GM19395 (cell line): Measurements from ENCODE around the gene KLKB1.

ENCODE experiments used
- ATAC-seq: cut with Tn5 transposase; IDR thresholded peaks from one replicate; pipeline ENCODE4 v1.9.1; 2021; ENCODE audit warnings: mild to moderate bottlenecking, moderate library complexity; ENCODE audit not compliant: unreplicated experiment

Gene KLKB1

DNA sequence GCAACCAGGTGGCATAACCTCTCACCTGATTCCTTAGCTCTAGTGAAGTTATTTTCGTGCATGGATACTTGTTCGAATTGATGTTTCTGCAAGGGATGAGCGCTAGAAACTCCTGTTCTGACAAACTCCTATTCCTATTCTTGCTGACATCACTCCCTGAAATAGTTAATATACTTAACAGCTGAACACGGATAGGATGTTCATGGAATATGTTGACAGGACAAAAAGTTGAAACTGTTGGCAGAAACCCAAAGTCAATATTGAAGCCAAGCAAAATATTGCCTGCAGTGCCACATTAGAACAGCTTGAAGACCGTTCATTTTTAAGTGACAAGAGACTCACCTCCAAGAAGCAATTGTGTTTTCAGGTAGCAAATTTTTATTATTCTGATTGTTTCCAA is at the start of gene KLKB1:
TSS of gene KLKB1 (plus strand) at position 287 of the 400 bp plus-strand sequence. CDS start 689 bp downstream, outside the sequence.
- ATAC-seq = no peak

DNA sequence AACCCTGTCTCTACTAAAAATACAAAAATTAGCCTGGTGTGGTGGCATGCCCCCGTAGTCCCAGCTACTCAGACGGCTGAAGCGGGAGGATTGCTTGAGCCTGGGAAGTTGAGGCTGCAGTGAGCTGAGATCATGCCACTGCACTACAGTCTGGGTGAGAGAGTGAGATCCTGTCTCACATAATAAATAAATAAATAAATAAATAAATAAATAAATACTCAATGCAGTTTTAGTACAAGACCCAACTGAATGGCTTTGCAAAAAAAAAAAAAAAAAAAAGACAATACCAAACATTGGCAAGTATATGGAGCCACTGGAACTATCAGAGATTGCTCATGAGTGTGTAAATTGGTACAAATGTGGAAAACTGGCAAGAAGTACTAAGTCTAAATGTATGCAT is 39.2 kb upstream of the KLKB1 start:
- ATAC-seq = no peak

DNA sequence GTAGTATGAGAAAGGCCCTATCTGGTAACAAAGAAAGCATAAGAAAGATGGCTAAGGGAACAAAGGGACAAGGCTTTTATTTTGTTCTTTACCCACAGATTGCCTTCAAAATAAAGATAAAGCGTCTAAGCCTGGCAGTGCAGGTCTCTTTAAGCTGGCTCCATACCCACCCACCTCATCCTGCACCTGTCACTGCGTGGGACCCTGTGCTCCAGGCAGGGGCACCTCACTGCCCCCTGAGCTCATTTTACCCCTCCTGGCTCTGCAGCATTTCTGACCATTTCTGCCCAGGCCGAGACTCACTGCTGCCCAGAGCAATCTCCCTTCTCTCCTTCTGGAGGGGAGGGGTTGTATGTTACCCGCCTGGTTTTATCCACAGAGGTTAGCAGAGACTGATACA is 37.7 kb upstream of the KLKB1 start:
- no peak for ATAC-seq

DNA sequence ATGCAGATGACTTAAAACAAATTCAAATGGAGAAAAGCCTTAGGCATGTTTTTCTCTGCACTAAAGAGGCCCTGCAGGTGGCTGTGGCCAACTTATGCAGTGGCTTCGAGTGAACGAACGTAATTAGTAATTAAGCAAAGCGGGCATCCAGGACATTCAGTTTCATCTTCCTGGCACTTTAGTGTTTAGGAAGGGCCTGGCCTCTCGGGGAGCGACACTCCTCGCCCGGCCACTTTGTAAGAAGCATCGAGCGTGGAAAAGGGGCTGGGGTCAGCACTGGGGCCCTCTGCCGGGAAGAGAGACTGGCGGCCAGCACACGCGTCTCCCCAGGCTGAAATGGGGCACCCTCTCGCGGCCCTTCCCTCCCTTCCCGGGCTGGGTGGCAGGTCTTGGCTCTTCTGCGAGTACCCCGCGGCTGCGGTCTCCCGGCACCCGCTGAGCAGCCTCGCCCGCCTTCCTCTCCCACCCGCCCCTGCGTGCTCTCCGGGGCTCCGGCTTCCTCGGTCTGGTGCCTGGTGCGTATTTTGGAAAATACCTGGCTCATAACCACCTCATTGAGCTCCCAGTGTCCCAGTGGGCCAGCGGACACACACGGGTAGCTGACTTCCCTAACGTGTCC is 36.6 kb upstream of the KLKB1 start:
- peak; percentile 51 for ATAC-seq

DNA sequence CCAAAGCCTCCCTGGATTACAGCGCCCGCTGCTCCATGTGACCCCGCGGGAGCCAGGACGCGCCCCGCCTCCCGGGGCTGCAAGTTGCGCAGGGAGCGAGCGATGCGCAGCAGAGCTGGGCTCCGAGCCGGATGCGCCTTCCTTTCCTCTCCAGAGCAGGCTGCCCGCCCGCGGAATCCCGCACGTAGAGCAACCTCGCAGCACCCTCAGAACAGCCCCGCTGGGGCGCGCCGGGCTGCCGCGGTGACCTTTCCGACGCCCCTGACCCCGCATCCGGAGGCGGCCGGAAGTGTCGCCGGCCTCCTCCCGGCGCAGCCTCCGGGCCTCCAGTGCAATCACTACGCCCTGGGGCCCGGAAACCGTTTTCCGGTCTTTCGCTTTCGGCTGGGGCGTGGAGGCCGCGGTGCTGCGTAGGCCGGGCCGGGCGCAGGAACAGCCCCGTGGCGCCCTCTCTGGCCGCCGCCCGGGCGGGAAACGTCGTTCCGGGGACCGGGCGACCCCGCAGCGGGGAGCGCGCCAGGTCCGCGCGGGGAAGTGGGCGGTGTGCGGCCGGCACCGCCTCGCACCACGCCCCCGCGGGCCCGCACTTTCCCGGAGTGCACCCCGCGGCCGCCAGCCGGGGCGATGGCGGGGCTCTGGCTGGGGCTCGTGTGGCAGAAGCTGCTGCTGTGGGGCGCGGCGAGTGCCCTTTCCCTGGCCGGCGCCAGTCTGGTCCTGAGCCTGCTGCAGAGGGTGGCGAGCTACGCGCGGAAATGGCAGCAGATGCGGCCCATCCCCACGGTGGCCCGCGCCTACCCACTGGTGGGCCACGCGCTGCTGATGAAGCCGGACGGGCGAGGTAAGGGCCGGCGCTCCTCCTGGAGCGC is 35.9 kb upstream of the KLKB1 start, which contains the start of gene CYP4V2:
TSS of gene CYP4V2 (plus strand) at position 368 of the 866 bp plus-strand sequence. CDS start at position 625, 257 bp downstream.
- ATAC-seq = peak; percentile 85

DNA sequence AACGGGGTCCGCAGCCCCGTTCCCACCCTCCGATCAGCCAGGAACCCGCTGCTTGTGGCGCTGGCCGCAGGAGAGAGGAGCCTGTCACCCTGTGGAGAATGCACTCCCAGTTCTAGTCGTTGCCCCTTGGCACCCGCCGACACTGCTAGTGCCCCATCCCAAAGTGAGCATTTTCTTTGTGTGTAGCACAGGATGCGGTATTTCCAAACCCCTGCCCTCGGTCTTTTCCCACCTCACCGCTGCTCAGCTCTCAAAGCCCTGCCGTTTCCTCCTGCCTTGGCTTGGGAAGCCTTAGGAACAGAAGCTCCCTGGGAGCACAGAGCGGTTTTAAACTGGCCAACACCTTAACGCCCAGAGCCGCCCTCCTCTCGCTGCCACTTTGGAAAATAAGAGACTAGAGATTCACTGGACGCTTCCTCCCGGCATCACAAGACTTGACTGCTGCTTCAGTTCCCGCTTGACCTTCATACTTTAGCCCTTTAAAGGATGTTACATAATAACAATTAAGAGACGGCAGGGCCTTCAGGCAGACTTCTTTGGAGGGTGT is 35.2 kb upstream of the KLKB1 start:
- ATAC-seq = peak; percentile 2

DNA sequence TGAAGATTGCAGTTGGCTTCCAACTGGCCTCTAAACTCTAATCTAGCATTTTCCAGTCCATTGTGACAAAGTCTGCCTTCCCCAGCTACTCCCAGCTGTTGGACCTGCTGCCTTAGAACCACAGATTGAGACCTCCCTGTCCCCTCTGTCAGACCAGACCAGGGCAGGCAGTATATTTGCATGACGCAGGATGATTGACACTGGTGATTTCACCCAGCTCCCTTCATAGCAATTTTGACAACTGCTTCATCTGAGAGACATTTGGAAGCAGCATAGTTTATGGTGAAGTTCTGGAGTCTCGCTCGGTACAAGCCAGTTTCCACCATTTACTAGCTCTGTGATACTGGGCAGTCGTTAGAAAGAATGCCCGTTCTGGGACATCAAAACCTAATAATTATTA is 33.5 kb upstream of the KLKB1 start:
- no peak for ATAC-seq

DNA sequence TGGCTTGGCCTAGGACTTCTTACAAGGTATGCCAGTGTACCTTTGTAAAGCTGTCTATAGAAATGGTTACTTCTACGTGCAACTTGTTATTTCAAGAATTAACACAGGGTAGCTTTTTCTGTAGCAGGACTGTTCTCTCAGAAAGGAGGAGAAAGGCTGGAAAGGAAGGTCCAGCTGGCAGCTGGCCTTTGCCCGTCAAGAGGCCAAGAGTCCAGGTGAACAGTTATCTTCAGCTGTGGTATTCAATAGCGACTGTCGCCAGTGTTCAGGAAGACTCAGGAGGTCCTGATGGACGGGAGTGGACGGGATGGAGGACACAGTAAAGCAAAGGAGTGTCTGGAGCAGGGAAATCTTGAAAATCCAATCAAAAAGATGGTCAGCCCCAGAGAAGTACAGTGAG is 31.2 kb upstream of the KLKB1 start:
- no peak for ATAC-seq

DNA sequence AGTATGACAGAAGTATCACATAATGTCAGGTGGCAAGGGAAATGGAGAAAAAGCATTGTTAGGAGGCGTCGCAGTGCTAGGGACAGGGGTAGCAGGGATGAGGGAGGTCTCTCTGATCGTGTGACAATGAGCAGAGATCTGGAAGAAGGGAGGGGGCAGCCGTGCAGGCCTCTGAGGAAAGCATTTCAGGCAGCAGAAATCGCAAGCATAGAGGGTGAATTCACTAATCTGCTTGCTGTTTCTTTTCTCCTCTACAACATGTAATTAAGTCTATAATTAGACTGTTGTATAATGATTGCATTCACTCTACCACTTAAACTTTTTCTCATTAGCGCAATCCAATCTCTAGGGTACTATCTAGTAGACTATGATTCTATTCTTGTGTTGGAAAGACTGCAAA is 26.8 kb upstream of the KLKB1 start:
- no peak for ATAC-seq

DNA sequence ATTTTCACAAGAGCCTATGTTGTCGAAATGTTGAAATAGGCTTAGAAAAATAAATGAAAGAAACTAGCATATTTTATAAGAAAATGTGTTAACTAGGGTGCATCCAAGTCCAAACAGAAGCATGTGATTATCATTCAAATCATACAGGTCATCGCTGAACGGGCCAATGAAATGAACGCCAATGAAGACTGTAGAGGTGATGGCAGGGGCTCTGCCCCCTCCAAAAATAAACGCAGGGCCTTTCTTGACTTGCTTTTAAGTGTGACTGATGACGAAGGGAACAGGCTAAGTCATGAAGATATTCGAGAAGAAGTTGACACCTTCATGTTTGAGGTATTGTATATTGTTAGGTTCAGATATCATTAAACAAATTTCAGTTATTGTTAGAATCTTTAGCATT is 26.3 kb upstream of the KLKB1 start:
- ATAC-seq = no peak

DNA sequence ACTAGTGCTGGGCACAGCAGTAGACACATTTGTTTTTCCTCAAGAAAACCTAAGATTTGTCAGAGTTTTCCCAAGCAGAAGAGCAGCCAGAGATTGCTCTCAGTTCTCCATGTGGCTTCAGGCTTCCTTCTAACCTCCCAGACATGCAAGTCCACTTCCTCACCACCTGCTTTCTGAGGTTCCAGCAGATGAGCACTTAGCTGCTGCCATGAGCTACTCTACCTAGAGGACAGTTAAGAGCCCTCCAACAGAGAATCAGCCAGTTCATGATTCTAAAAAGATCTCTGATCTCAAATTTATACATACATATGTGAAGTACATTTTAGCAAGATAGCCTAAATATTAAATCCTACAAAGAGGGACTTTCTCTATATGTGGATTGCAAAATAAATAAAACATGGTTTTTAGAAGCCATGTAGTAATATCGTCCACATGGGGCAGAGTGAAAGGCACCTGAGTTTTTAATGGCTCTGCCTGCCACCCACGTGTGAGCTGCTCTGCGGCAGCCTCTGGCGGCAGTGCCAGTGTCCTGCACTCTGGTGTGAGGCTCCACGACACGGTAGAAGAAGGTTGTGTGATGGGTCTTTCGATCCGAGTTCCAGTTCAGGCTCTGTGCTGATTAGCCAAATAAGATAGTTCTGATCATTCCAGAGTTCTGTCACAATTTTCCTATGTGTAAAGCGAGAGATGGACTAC is 25.6 kb upstream of the KLKB1 start:
- peak; percentile 82 for ATAC-seq

DNA sequence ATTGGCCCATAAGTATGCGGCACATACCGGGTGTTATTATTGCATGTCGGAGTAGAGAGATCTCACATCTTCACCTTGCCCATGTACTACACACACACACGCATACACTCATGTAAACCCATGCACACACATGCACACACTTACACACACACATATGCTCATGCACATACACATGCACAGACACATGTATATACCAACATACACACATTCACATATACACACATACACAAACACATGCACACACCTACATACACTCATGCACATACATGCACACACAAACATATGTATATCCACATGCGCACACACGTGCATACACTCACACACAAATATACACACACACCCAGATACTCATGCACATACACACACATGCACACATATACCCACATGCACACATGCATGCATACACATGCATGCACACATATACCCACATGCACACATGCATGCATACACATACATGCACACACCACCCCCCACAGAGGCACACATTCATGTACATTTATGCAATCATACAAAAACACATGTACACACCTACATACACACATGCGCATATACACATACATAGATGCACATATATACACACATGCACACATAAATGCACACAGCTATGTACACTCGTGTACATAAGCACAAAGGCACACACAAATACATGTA is 24.7 kb upstream of the KLKB1 start:
- no peak for ATAC-seq

DNA sequence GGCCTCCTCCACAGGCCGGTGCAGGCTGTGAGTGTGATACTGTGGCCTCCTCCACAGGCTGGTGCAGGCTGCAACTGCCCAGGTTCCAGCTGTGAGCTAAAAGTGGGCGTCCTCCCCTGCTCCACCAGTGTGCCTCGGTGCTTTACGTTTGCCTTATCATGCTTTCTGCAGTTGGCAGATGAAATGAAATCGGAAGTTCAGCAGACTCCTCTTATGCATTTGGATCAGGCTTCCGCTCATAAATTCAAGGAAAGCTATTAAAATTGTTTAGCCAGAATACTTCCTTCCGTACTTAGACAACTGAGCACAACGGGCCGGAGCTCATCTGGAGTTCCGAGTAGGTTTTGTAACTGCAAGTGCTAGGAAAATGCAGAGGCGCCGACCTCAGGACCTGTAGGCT is 23.9 kb upstream of the KLKB1 start:
- no peak for ATAC-seq

DNA sequence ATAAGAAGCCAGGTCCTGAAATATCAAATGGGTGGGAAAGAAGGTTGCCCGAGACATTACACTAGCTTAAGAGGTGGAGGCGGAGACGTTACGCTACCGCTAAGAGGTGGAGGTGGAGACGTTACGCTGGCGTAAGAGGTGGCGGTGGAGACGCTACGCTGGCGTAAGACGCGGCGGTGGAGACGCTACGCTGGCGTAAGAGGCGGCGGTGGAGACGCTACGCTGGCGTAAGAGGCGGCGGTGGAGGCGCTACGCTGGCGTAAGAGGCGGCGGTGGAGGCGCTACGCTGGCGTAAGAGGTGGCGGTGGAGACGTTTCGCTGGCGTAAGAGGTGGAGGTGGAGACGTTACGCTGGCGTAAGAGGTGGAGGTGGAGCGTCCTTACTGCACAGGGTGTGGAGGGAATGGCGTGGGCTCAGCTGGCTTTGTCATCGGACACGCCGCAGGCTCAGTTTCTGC is 23.2 kb upstream of the KLKB1 start:
- peak; percentile 71 for ATAC-seq

DNA sequence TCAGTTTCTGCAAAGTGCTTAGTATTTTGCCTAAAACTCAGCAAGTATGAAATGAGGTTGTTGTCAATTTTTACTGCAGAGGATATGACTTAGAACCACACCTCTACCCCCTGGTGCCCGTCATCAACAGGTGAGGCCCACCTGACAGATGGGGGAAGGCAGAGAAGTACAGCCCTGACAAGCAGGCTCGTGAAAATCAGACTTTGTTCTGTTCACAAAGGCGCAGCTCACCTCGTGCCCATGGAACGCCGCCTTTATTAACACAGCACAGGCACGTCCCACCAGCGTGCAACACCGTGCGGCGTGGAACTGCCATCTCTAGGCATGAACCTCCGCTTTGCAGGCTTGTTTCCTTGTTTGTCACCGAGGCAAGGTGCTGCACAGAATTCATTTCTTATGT is 22.6 kb upstream of the KLKB1 start:
- no peak for ATAC-seq

DNA sequence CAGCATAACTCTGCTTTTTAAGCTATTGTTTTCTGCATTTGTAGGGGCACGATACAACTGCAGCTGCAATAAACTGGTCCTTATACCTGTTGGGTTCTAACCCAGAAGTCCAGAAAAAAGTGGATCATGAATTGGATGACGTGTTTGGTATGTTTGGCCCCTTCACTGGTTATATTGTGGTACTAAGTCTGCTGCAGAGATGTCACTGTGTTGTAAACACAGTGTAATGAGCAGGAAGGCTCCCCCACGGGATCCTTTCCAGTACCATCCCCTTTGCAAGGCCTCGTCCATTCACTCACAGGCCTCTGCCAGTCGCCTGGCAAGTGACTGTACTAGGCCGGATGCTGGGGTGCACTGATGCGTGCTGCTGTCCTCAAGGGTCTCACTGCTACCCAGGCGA is 22.2 kb upstream of the KLKB1 start:
- no peak for ATAC-seq

DNA sequence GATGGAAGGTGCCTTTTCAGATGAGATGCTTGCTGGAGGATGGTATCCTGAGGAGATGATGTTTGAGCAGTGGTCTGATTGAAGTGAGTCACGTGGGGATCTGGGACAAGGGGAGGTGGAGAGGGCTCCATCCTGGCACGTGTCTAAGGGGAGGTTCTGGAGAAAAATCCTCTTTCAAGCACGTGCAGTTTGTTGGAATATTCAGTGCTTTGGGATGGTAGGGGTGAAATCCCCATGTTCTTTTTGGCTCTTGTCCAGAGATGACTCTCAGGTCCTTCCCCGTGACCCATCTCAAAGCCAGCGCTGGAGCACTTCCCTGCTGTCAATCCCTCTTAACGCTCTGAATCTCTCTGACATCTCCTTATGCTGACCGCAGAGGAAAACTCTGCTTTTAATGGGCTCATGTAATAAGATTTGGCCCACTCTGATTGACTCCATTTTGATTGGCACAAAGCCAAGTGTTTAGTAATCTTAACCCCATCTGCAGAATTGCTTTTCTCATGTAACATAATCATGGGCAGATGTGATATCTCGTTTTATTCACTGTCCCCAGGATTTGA is 10.8 kb upstream of the KLKB1 start:
- no peak for ATAC-seq

DNA sequence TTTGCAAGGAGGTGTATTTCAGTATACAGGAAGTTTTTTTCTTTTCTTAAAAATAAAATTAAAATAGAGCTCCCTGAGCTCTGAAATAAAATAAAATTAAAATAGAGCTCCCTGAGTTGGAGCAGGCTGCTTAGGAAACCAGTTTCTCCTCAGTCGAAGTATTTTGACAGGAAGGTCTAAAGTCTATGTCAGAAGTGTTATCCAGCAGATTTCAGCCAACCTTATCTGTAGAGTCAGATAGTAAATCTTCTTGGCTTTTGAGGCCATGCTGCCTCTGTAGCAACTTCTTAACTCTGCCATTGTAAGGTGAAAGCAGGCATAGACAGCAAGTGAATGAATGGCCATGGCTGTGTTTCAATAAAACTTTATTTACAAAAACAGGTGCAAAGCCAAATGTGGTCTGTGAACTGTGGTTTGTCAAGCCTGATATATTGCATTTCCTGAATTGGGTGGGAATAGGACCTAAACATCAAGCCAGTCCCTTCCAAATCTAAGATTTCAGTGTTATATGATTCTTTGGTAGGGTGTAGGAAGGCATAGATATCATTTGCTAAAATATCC is 9.5 kb upstream of the KLKB1 start:
- no peak for ATAC-seq

DNA sequence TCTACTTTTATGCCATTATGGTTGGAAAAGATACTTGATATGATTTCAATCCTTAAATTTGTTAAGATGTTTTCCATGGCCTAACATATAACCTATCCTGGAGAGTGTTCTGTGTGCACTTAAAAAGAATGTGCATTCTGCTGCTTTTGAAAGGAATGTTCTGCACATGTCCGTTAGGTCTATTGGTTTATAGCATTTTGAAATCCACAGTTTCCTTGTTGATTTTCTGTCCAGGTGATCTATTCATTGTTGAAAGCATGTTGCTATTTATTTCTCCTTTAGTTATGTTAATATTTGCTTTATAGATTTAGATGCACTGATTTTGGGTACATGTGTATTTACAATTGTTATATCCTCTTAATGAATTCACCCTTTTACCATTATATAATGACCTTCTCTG is 5.7 kb upstream of the KLKB1 start:
- no peak for ATAC-seq

DNA sequence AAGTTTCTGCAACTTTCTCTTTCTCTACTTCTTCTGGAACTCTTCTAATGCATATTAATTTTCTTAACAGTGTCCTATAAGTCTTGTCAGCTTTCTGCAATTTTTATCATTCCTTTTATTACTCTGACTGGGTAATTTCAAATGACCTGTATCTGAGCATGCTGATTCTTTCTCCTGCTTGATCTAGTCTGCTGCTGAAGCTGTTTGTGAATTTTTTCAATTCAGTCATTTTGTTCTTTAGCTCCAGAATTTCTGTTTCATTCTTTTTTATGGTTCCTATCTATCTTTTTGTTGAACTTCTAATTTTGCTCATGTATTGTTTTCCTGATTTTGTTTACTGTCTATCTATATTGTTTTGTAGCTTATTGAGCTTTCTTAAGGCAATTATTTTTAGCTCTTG is 1.5 kb upstream of the KLKB1 start:
- ATAC-seq = no peak
